Effector memory CD4-positive, alpha-beta T cell (primary cell): ENCODE data around the gene ART4.

Experiments used
- DNase-seq, 3 donors: peaks; one replicate each; pipeline ENCODE4 v3.0.0-alpha.2; 2020
- H3K27ac ChIP-seq: 2 replicates; pipeline ENCODE4 v1.7.0; 2013; ENCODE audit warnings: mild to moderate bottlenecking, low read length, moderate library complexity; ENCODE audit not compliant: insufficient read depth, poor library complexity, severe bottlenecking
- H3K27me3 ChIP-seq: replicated peaks from 2 replicates; pipeline ENCODE4 v1.7.0; 2013; ENCODE audit warnings: mild to moderate bottlenecking, low read length; ENCODE audit not compliant: insufficient read depth, control insufficient read depth, poor library complexity, severe bottlenecking
- H3K36me3 ChIP-seq: 2 replicates; pipeline ENCODE4 v1.7.0; 2013; ENCODE audit warnings: mild to moderate bottlenecking, low read length, moderate library complexity; ENCODE audit not compliant: control insufficient read depth, insufficient read depth
- H3K4me1 ChIP-seq: 2 replicates; pipeline ENCODE4 v1.7.0; 2013; ENCODE audit warnings: low read length, mild to moderate bottlenecking; ENCODE audit not compliant: control insufficient read depth, insufficient read depth, poor library complexity, severe bottlenecking
- H3K4me3 ChIP-seq: 2 replicates; pipeline ENCODE4 v1.7.0; 2013; ENCODE audit warnings: low read length, low read depth, mild to moderate bottlenecking; ENCODE audit not compliant: insufficient read depth, poor library complexity, severe bottlenecking
- H3K9me3 ChIP-seq: 2 replicates; pipeline ENCODE4 v1.7.0; 2013; ENCODE audit warnings: mild to moderate bottlenecking, low read length, moderate library complexity; ENCODE audit not compliant: control insufficient read depth

ART4 gene

GRCh38 chr12:14824012-14824634, 19.2 kb downstream of the ART4 start:
- Histone ChIP-seq H3K4me1 (no peaks in the 10 kb centered on the region), H3K9me3 (no peaks in the 10 kb centered on the region), H3K36me3 (no peaks in the 10 kb centered on the region), H3K27ac (no peak overlapping the region), H3K4me3 (no peak overlapping the region), H3K27me3 (no peaks in the 10 kb centered on the region)
- DNase-seq, result no peak

GRCh38 chr12:14814014-14814413, 29.3 kb downstream of the ART4 start, which contains the start of gene SMCO3:
Gene SMCO3, minus strand, starts transcription at chr12:14814182. Its CDS starts 7,502 bp downstream, at chr12:14806680.
- Histone ChIP-seq H3K27me3 (no peaks in the 10 kb centered on the region), H3K4me1 (peaks cover 4% of the 10 kb centered on the region), H3K9me3 (no peaks in the 10 kb centered on the region), H3K36me3 (no peaks in the 10 kb centered on the region), H3K4me3 (no peak within 1 kb of the TSS), H3K27ac (no peak within 1 kb of the TSS)
- DNase-seq, result no peak

- Histone ChIP-seq H3K4me3 (no peak overlapping the region), H3K27me3 (no peaks in the 10 kb centered on the region), H3K36me3 (no peaks in the 10 kb centered on the region), H3K9me3 (no peaks in the 10 kb centered on the region), H3K4me1 (peaks cover 4% of the 10 kb centered on the region), H3K27ac (no peak overlapping the region)
- DNase-seq, result no peak
Measured at GRCh38 chr12:14811486-14811885, 31.8 kb downstream of the ART4 start.

- Histone ChIP-seq H3K4me1 (peaks cover 4% of the 10 kb centered on the region), H3K27ac (no peak overlapping the region), H3K9me3 (no peaks in the 10 kb centered on the region), H3K27me3 (no peaks in the 10 kb centered on the region), H3K4me3 (no peak overlapping the region), H3K36me3 (no peaks in the 10 kb centered on the region)
- no peak for DNase-seq
Measured at GRCh38 chr12:14810953-14811483, 32.3 kb downstream of the ART4 start.

GRCh38 chr12:14810167-14810952, 33.0 kb downstream of the ART4 start:
- H3K27me3 ChIP-seq, result no peaks in the 10 kb centered on the region
- no peak overlapping the region for H3K4me3 ChIP-seq
- peaks cover 4% of the 10 kb centered on the region for H3K4me1 ChIP-seq

GRCh38 chr12:14803830-14804160, 39.5 kb downstream of the ART4 start:
- Histone ChIP-seq H3K9me3 (no peaks in the 10 kb centered on the region), H3K36me3 (peaks cover 9% of the 10 kb centered on the region), H3K4me1 (peaks cover 8% of the 10 kb centered on the region), H3K27me3 (no peaks in the 10 kb centered on the region), H3K27ac (peak overlapping the region; percentile 89), H3K4me3 (peak overlapping the region; percentile 86)
- no peak for DNase-seq

More at GRCh38 chr12:14810167-14810952, 33.0 kb downstream of the ART4 start:
- DNase-seq, result no peak
- no peak overlapping the region for H3K27ac ChIP-seq
- no peaks in the 10 kb centered on the region for H3K9me3 ChIP-seq
- no peaks in the 10 kb centered on the region for H3K36me3 ChIP-seq

GRCh38 chr12:14803011-14803829, 40.1 kb downstream of the ART4 start, which contains the start of the genes C12orf60 and WBP11:
Gene C12orf60, plus strand, starts transcription at chr12:14803670. Its CDS starts 19,266 bp downstream, at chr12:14822936.
Gene WBP11, minus strand, starts transcription at chr12:14803478. Its CDS starts 2,095 bp downstream, at chr12:14801383.
- peak; percentile 80 to 85 (median 85) for DNase-seq
- Histone ChIP-seq H3K27me3 (no peaks in the 10 kb centered on the region), H3K36me3 (peaks cover 15% of the 10 kb centered on the region), H3K27ac (peak within 1 kb of the TSS; percentile 89), H3K9me3 (no peaks in the 10 kb centered on the region), H3K4me1 (peaks cover 8% of the 10 kb centered on the region), H3K4me3 (peak within 1 kb of the TSS; percentile 86)

- no peak for DNase-seq
- Histone ChIP-seq H3K27me3 (no peaks in the 10 kb centered on the region), H3K36me3 (peaks cover 21% of the 10 kb centered on the region), H3K9me3 (no peaks in the 10 kb centered on the region), H3K27ac (peak overlapping the region; percentile 89), H3K4me3 (peak overlapping the region; percentile 86), H3K4me1 (peaks cover 8% of the 10 kb centered on the region)
Measured at GRCh38 chr12:14802721-14803010, 40.7 kb downstream of the ART4 start.

- no peaks in the 10 kb centered on the region for H3K9me3 ChIP-seq
- peak overlapping the region; percentile 89 for H3K27ac ChIP-seq
- H3K4me3 ChIP-seq, result peak overlapping the region; percentile 86
- DNase-seq, result no peak
- H3K27me3 ChIP-seq, result no peaks in the 10 kb centered on the region
- H3K4me1 ChIP-seq, result peaks cover 8% of the 10 kb centered on the region
- H3K36me3 ChIP-seq, result peaks cover 25% of the 10 kb centered on the region
Measured at GRCh38 chr12:14802247-14802646, 41.1 kb downstream of the ART4 start.
